Neural progenitor cell (in vitro differentiated cells): ENCODE measurements around the gene TKFC.

Experiments
- EZH2phosphoT487 ChIP-seq: fragments of 200-600 bp; sonication (generic); IDR thresholded peaks from 2 replicates; pipeline ENCODE4 v1.6.1; 2017; ENCODE audit warnings: antibody characterized with exemption
- TF ChIP-seq, protein P1 (sequence below): fragments of 200-600 bp; sonication (generic); IDR thresholded peaks from 2 replicates; pipeline ENCODE4 v1.5.1; 2017; ENCODE audit warnings: antibody characterized with exemption, mild to moderate bottlenecking

DNA sequence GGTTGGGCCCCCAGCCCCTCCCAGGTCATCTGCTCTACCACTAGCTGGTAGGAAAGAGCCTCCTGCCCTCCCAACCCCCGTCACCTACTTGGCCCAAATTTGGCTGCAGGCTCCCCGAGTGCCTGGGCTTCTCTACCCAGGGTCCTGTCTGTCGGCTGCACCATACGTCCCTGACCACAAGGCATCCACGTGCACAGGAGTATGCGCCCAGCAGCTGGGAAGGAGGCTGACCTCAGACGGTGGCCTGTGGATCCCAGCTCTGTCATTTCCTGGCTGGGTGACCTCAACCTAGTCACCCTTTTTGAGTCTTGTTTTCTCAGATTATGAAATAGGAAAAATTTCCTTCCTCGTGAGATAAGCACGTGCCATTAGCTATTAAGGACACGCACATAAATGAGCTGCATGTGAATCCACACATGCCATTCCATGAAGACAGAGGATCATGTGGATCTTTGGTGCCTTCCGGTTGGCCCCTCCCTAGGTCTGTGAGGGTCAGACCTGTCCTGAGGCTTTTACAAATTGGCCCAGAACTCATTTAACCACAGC lies 15.0 kb downstream of the TKFC start:
- TF ChIP-seq, protein P1, sequence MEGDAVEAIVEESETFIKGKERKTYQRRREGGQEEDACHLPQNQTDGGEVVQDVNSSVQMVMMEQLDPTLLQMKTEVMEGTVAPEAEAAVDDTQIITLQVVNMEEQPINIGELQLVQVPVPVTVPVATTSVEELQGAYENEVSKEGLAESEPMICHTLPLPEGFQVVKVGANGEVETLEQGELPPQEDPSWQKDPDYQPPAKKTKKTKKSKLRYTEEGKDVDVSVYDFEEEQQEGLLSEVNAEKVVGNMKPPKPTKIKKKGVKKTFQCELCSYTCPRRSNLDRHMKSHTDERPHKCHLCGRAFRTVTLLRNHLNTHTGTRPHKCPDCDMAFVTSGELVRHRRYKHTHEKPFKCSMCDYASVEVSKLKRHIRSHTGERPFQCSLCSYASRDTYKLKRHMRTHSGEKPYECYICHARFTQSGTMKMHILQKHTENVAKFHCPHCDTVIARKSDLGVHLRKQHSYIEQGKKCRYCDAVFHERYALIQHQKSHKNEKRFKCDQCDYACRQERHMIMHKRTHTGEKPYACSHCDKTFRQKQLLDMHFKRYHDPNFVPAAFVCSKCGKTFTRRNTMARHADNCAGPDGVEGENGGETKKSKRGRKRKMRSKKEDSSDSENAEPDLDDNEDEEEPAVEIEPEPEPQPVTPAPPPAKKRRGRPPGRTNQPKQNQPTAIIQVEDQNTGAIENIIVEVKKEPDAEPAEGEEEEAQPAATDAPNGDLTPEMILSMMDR: no peak
- no peak for TF ChIP-seq EZH2phosphoT487
